Type B pancreatic cell (in vitro differentiated cells): Measurements from ENCODE around the gene TBX4. TPM values are rescaled to one million over a fixed set of nuclear protein-coding genes. Genes with fewer than 3 reads are reported as not detected.

Source experiments
- DNase-seq: peaks from one replicate; pipeline ENCODE4 v3.0.0; 2021; ENCODE audit warnings: mixed read lengths; ENCODE audit not compliant: unreplicated experiment; ENCODE audit errors: extremely low spot score
- H3K27ac Mint-ChIP-seq: 2 replicates; pipeline ENCODE4 v1.8.0; 2021; ENCODE audit warnings: mild to moderate bottlenecking, mixed read lengths
- H3K27me3 Mint-ChIP-seq: 2 replicates; pipeline ENCODE4 v1.8.0; 2021; ENCODE audit warnings: mixed read lengths
- H3K36me3 Mint-ChIP-seq: 2 replicates; pipeline ENCODE4 v1.8.0; 2021; ENCODE audit warnings: mixed read lengths
- H3K4me1 Mint-ChIP-seq: one replicate; pipeline ENCODE4 v1.8.0; 2021; ENCODE audit warnings: mixed read lengths; ENCODE audit not compliant: unreplicated experiment
- H3K4me3 Mint-ChIP-seq: 2 replicates; pipeline ENCODE4 v1.8.0; 2021; ENCODE audit warnings: mild to moderate bottlenecking, mixed read lengths
- H3K9me3 Mint-ChIP-seq: 2 replicates; pipeline ENCODE4 v1.8.0; 2021; ENCODE audit warnings: mixed read lengths
- total RNA-seq: library from RNA; stranded (reverse); gene quantifications from 2 replicates; pipeline ENCODE4 v1.2.1, GENCODE V29; 2021; ENCODE audit warnings: low replicate concordance
- TF ChIP-seq, protein P1 (sequence below): fragments of 200-600 bp; sonication (generic); conservative IDR thresholded peaks from 2 replicates; pipeline ENCODE4 v1.5.0; 2021; ENCODE audit warnings: antibody characterized with exemption, mild to moderate bottlenecking

The TBX4 gene
- total RNA-seq, 1 donor from 2014 or later = 1.8 TPM

DNA sequence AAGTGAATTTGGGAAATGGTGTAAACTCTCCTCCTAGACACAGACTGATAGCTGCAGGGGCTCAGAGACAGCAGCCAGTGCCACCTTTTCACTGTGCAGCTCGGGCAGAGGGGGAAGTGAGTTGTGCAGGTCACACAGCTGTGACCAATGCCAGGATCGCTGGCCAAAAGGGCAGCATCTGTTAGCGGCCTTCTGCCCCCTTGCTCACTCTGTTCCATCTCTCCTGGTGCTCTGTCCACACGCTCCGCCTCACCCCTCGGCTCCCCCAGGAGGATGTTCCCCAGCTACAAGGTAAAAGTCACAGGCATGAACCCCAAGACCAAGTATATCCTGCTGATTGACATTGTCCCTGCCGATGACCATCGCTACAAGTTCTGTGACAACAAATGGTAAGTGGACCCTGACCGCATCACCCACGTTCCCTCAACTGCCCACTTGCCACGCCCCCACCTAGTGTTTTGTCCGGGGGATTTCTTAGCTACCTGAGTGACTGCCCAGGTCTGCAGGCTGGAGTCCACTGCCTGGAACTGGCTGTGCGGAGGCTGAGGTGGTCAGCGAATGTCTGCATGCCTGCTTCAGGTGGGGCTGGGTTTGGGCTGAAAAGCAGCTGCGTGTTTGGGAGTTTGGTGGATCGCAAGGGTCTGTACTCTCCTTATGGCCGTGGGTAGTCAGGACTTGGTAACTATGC, 13.5 kb downstream of the TBX4 start:
- Mint-ChIP-seq H3K27ac (no peak overlapping the region), H3K36me3 (peaks cover 4% of the 10 kb centered on the region), H3K27me3 (peaks cover 65% of the 10 kb centered on the region), H3K4me3 (no peak overlapping the region), H3K9me3 (peaks cover 2% of the 10 kb centered on the region), H3K4me1 (peaks cover 32% of the 10 kb centered on the region)
- no peak for DNase-seq
- TF ChIP-seq, protein P1, sequence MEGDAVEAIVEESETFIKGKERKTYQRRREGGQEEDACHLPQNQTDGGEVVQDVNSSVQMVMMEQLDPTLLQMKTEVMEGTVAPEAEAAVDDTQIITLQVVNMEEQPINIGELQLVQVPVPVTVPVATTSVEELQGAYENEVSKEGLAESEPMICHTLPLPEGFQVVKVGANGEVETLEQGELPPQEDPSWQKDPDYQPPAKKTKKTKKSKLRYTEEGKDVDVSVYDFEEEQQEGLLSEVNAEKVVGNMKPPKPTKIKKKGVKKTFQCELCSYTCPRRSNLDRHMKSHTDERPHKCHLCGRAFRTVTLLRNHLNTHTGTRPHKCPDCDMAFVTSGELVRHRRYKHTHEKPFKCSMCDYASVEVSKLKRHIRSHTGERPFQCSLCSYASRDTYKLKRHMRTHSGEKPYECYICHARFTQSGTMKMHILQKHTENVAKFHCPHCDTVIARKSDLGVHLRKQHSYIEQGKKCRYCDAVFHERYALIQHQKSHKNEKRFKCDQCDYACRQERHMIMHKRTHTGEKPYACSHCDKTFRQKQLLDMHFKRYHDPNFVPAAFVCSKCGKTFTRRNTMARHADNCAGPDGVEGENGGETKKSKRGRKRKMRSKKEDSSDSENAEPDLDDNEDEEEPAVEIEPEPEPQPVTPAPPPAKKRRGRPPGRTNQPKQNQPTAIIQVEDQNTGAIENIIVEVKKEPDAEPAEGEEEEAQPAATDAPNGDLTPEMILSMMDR = no peak

DNA sequence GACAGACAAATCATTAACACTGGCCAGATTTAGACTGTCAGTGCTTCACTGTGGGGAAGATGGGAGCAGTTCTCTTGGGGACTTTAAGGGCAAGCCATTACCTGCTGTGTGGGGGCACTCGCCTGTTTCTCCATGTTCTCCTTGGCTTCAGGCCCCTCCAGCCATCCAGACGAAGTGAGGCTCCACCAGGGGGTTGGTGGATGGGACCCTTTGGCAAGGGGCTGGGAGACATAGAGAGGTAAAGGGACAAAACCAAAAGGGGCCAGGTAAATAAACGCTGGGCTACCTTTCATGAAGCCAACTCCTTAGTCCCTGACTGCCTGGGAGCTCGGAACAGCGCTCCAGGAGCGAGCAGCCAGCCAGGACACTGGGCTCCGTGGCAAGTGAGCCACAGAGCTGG, 14.0 kb downstream of the TBX4 start:
- Mint-ChIP-seq H3K4me3 (no peak overlapping the region), H3K27me3 (peaks cover 60% of the 10 kb centered on the region), H3K36me3 (peaks cover 4% of the 10 kb centered on the region), H3K4me1 (peaks cover 26% of the 10 kb centered on the region), H3K9me3 (no peaks in the 10 kb centered on the region), H3K27ac (no peak overlapping the region)
- DNase-seq = no peak
- TF ChIP-seq, protein P1 = no peak

DNA sequence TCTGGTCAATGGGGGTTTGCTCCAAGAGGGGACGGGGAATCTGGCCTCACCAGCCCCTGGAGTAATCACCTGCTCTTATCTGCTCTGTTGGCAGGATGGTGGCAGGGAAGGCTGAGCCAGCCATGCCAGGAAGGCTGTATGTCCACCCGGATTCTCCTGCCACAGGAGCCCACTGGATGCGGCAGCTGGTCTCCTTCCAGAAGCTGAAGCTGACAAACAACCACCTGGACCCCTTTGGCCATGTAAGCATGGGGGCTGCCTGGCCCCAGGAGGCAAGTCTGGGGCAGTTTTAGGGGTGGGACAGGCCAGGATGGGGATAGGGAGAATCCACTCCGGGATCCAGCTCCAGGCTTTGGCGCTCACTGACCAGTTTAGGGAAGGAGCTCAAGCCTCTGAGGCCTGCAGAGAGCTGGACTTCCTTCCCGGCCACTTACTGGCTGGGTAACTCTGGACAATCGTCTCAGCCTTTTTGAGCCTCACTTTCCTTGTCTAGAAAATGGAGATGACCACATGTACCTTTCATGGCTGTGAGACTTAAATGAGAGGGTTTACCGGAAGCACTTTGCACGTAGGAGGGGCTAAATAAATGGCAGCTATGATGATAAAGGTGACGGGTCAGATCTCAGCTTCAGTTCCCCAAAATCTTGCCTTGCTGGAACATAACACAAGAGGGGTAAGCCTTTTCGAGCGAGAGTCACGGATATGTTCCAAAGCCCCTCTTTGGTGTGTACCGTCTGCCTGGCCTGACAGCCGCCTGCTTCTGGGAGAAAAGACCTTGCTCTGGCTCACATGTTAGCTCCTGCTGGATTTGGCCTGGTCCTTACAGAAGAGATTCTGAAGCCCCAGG, 15.4 kb downstream of the TBX4 start:
- H3K27me3 Mint-ChIP-seq = peaks cover 54% of the 10 kb centered on the region
- no peak for DNase-seq
- no peak overlapping the region for H3K4me3 Mint-ChIP-seq

DNA sequence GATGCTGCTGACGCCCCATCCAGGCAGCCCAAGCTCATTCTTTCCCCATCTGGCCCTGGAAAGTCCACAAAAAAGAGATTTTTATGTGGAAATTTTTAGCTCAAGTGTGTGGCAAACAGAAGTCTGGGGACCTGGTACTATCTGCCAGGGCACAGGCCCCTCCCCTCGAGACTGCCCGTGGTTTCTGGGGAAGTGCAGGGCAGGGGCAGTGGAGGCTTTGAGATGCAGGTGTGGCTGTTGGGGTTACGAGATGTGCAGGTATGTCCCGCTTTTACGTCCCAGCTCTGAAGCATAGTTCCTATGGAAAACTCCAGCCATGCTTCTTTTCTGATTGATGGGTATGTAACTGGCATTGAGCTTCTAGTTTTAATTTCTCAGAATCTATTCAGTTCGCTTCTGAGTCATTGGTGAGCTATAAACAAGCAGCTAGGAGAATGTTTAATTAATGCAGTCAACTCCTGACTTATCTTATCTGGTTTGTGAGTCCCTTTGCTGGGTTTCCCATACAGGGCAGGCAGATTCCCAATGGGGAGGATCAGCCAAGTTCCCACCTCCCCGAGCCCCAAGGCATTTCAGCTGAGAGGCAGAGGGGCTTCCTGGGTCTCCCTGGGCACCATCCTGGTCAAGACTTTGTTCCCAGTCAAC, 16.2 kb downstream of the TBX4 start:
- Mint-ChIP-seq H3K27ac (no peak overlapping the region), H3K27me3 (peaks cover 52% of the 10 kb centered on the region), H3K4me1 (peaks cover 13% of the 10 kb centered on the region), H3K9me3 (no peaks in the 10 kb centered on the region), H3K36me3 (no peaks in the 10 kb centered on the region), H3K4me3 (no peak overlapping the region)
- TF ChIP-seq, protein P1 = no peak
- DNase-seq = no peak

More for the DNA sequence above, 15.4 kb downstream of the TBX4 start:
- H3K4me1 Mint-ChIP-seq = peaks cover 15% of the 10 kb centered on the region
- TF ChIP-seq, protein P1 = no peak
- no peaks in the 10 kb centered on the region for H3K9me3 Mint-ChIP-seq
- peaks cover 2% of the 10 kb centered on the region for H3K36me3 Mint-ChIP-seq
- H3K27ac Mint-ChIP-seq = no peak overlapping the region

DNA sequence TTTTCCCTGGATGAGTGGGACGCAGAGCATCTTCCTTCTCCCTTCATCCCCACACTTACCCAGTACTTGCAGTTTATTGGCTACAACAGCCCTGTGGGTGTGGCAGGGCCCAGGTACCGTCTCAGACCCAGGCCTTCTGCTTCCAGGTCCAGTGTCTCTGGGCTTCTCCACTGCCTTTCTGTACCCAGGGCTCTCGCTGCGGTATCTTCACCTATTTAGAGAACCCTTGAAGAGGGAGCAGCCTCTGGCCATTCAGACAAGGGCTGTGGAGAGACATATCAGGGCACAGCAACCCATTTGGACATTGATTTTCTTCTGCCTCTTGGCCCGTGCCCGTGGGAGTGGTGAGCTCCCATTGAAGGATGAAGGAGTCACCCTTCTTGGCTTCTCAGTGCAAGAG, 17.3 kb downstream of the TBX4 start:
- Mint-ChIP-seq H3K4me3 (no peak overlapping the region), H3K27me3 (peaks cover 55% of the 10 kb centered on the region), H3K9me3 (no peaks in the 10 kb centered on the region), H3K36me3 (no peaks in the 10 kb centered on the region), H3K27ac (no peak overlapping the region), H3K4me1 (peaks cover 13% of the 10 kb centered on the region)
- TF ChIP-seq, protein P1 = no peak
- no peak for DNase-seq
